HG02970 (cell line): Measurements from ENCODE around the gene TEX264.

Experiments
- ATAC-seq: cut with Tn5 transposase; IDR thresholded peaks from one replicate; pipeline ENCODE4 v1.9.1; 2021; ENCODE audit warnings: mild to moderate bottlenecking, moderate library complexity, moderate number of reproducible peaks; ENCODE audit not compliant: unreplicated experiment, low FRiP score

TEX264 gene

DNA sequence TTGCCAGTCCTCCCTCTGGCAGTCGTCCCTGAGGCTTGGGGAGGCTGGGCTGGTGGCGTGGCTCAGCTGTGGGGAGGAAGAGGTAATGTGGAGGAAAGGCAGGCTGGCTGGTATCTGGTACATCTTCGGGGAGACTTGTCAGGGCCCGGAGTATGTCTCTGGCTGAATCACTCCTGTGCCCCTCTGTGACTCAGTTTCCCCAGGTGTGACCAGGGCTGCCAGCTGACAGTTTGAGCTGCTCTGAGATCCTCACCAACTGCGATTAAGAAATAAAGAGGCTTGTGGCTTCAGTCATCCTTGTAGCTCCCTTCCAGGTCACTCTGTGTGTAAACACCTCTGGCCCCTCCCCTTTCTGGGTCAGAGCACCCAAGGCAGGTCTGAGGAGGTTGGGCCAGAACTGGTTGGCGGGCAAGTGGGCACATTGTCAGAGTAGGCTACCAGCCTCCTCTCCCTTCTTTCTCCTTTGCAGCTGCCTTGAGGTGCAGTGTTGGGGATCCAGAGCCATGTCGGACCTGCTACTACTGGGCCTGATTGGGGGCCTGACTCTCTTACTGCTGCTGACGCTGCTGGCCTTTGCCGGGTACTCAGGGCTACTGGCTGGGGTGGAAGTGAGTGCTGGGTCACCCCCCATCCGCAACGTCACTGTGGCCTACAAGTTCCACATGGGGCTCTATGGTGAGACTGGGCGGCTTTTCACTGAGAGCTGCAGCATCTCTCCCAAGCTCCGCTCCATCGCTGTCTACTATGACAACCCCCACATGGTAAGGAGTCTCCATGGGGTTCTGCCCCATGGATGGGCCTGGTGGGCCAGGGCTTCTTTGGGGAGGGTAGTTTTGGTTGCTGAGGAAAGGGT, 3.0 kb downstream of the TEX264 start:
- no peak for ATAC-seq

DNA sequence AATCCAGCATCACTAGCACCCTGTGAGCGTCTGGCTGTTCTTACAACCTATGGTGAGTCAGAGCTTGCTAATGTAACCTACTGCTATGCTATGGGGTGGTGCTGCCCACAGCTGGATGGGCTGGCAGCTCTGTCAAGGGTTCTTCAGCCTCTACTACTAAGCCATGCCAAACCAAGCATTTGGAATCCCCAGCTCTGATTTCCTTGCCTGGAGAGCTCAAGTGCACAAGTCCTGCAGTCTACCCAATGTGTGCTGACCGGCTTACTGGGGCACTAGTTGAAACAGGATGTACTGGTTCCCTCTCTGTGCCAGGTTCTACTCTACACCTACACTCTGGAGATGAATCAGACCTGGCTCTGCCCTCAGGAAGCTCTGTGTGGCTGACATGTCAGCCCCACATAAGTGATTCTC, 4.2 kb downstream of the TEX264 start:
- no peak for ATAC-seq

DNA sequence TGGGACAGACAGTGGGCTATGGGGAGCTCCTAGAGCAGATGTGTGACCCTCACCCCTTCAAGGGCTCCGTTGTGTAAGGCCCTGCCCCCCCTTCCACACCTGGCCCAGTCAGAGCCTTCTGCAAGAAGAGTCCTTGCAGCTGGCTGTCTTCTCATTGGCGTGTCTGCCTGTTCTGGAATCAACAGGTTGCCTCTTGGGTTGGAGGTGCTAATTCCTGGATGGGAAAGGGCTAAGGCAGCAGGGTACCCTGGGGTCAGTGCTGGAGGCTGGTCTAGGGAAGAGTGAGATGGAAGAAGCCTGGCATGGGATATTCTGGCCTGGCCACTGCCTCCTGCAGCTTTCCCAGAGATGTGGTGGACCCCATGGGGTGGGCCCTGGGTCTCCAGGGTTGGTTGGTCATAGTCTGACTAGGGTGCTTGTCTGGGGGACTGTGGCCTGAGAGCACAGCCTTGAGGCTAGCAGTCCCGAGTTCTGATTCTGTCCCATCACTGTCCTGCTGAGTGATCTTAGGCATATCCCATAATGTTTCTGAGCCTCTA, 5.1 kb downstream of the TEX264 start:
- no peak for ATAC-seq

DNA sequence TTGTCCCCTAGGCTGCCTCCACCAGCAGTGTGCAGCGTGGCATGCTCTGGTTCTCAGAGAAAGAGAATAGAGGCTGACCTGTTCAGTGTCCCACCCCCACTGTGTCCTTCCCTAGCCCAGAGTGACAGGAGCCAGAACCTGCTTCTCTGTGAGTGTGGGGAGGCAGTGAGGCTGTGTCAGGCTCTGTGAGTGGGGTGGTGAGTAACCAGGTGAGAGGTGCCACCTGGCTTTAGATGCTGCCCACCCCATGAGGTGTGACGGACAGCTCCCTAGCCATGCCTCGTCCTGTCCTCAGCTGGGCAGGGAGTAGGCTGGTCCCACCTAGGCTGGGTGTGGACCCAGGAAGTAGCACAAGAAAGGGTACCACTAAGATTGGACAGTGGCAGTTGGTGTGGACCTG, 6.3 kb downstream of the TEX264 start:
- no peak for ATAC-seq

DNA sequence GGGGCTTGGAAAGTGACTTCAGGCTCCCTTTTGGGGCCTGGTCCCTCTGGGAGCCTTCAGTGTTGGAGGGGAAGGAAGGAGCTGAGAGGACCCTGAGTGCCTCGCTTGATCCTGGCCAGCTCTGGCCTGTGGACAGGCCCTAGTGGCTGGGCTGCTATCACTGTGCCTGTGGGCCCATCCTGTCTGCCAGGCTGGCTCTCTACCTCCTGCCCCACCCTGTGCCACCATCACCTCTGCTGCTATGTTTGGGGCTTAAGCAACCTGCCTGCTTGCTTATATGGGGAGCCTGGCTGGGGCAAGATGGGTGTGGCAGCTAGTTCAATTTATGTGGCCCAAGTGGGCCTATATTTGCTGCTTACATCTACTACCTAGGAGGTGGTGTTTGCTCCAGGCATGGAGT, 7.1 kb downstream of the TEX264 start:
- no peak for ATAC-seq

DNA sequence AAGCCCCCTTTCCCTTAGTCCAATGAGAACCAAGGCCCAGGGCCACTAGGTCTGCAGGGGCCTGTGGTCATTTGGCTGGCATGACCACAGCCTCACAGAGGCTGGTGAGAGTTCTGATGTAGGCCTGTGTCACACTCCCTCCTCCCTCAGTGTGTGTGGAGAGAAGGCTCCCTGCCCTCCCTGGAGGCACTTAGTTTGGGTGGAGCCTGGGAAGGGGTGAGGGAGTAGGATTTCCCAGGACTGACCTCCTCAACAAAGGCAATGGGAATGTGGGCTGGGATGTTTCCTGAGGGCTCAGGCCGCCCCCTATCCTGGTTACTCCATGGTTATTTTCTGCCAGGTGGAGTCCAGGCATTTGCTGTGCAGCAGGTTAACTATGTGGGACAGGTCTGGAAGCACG, 7.6 kb downstream of the TEX264 start:
- no peak for ATAC-seq

DNA sequence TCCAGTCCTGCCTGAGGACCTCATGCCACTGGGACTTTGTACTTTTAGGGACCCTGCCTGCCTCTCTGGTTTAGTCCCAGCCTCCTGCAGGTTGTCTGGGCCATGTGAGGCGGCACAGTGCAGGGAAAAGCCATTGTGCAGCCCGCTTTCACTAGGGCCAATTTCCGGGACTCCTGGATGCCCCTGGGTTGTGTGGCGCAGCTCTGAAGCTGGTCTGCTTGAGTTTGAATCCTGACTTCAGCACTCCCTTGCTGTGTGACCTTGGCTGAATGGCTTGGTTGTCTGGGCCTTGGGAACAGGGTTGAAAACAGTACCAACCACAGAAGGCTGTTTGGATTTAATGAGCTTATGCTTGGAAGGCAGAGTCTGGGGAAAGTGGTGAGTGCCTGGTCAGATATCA, 8.3 kb downstream of the TEX264 start:
- no peak for ATAC-seq

DNA sequence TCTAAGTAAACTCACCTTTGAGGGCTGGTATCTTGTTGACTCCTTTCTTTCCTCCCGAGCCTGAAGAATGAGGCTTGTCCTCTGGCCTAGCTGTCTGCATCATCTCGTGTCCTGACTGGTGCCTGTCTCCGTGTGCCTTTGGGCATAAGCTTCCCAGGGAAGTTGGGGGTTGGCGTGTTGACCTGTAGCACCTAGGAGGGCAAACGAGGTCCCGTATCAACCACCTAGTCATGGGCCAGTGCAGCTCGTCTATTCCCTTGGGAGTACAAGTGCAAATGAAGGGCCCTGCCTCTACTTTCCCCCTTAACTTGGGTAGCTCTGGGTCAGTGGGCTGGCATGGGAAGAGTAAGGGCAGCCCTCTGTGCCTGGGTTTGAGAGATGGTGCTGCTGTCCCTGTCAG, 8.7 kb downstream of the TEX264 start:
- no peak for ATAC-seq

DNA sequence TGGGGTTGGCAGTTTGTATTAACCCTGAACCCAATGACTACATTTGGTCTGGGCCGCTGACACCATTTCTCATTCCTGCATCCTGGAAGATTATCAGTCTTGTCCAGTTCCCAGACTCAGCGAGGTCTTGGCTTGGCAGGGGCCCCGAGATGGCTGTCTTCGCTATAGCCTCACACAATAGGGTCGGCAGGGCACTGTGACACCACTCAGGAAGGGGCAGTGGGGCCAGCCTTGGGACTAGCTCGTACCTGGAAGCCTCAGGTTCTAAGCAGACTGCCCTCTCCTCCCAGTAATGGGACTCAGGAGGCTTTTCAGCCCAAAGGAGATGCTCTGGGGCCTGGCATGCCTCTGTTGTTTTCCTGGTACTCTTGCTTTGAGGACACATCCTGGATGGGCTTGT, 9.1 kb downstream of the TEX264 start:
- no peak for ATAC-seq

DNA sequence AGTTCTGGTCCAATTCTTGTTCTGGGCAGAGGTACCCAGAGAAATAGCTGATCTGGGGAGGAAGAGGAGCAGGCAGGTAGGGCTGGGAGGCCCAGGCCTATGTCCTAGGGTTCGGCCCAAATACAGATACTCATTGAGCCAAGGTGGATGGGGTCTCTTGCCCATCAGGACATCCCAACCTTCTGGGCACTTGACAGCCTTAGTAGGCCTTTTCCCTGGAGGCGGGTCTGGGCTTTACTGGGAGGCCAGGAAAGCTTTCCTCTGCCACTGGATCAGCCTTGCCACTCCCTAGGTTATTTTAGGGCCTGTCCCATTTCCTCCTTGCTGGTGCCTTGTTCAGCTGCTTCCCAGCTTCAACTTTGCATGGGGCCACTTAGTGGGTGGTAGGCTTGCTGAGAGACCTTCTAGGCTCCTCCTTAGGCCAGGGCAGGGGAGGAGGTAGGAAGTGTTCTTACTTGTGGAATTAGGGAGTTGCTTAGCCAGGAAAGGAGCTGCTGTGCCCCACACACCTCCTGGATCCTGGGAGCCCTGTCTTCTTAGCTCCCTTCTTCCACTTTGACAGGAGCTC, 9.7 kb downstream of the TEX264 start:
- no peak for ATAC-seq

DNA sequence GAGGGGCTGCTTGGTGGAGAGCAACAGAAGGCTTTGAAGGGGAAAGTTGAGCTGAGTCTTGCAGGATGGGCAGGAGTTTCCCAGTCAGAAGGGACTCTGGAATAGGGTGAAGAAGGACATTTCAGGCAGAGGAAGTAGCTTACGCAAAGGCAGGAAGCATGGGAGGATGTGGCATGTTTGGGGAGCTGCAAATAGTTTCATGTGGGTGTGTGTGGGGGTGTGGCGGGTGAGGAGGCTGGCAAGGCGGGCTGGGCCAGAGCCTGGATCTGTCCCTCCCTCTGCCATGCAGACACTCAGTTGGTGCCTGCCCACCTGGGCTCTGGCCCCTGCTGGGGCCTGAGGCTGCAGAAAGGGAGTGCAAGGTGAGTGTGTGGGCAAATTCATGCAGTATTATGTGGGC, 10.4 kb downstream of the TEX264 start:
- ATAC-seq, result no peak

DNA sequence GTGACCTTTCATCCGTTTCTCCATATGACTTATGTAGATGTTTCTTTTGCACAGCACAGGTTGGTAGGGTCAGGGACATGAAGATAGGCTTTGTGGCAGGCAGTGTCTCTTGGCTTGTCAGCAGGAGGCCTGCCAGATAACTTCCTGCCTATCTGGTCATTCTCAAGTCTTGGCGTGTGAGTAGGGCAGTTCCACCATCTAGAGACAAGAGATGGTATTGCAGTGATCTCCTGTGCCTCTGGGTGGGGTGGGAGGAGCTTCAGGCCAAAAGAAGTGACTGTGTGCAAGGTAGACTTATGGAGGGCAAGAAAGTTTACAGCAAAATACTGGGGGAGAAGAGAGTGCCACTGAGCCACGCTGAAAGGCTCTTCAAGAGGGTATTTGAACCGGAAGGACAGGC, 11.0 kb downstream of the TEX264 start:
- ATAC-seq, result peak; percentile 58

DNA sequence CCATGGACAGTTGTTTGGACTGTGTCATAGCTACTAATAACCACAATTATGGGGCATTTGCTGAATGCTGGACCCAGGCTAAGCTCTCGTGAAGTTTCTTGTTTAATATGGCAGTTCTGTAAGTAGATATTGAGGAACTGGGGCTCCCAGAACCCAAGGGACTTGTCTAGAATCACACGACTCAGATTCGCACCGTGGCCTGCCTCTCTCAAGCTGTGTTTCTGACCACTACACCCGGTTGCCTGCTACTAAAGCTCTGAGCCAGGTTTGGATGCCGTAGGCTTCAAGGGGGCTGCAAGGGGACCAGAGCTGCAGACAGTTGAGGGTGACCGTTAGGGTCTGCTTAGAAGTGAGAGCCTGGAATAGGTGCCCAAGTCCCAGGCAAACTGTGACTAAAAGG, 11.5 kb downstream of the TEX264 start:
- no peak for ATAC-seq

DNA sequence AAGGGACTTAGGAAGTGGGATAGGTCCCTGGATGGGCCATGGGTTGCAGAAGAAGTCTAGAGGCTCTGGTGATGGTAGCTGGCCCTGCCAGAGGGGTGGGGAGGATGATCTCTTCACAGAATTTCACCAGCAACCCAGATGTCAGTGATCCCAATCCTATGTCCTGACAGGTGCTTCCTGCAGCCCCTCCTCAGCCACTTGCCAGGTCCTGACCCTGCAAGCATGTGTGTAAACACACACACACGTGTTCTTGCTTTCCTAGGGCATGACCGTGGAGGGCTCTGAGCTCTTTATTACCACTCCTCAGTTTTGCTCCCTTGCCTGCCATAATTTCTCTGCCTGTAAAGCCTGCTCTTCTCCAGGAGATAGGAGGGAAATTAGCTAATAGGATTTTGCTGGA, 12.5 kb downstream of the TEX264 start:
- ATAC-seq, result no peak

DNA sequence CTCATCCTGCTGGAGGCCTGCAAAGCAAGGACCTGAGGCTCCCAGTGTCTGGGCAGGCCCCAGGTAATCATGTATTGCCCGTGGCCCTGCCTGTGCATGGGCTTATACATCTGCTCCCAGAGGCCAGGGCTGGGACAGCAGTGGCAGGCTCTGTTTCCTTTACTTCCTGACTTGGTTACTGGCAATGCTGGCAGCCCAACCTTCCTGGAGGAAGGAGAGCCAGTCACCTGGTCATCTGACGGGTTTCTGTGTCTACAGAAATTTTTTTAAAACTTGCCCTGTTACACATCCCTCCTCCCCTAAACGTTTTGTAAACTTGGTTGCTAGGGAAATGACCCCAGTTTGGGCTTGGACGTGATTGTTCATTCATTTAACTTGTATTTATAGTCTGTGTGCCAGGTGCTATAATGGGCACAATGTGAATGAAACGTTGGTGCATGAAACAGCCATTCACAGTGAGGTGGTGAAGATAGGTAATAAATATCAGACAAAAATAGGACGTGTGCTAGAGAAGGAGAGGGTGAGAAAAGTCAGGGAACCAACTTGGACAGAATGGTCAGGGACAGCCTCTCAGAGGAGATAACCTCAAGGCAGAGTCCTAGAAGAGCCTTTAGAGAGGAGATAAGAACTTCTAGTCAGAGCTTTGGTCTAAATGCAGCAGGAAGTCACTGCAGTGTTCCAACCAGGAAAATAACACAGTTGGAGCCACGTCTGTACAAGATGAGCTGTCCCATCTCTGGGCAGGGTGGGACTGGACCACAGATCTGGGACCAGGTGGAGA, 14.1 kb downstream of the TEX264 start:
- ATAC-seq, result no peak

DNA sequence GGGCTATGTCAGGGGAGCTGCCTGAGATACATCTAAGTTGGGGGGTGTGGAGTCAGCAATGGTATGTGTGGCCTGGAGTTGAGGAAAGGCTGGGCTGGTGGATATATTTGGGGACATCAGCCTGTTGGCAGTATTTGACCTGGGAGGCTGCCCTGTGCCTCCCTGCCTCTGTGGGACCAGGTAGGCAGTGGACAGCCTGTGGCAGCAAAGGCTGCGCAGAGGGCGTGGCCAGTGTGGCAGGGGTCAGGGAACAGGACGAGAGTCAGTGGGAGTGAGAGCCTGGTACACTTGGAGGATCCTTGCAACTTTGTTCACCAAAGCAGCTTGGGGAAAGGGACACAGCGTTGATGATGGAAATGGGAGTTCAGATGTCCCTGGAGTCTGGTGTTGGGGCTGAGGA, 15.0 kb downstream of the TEX264 start:
- no peak for ATAC-seq

DNA sequence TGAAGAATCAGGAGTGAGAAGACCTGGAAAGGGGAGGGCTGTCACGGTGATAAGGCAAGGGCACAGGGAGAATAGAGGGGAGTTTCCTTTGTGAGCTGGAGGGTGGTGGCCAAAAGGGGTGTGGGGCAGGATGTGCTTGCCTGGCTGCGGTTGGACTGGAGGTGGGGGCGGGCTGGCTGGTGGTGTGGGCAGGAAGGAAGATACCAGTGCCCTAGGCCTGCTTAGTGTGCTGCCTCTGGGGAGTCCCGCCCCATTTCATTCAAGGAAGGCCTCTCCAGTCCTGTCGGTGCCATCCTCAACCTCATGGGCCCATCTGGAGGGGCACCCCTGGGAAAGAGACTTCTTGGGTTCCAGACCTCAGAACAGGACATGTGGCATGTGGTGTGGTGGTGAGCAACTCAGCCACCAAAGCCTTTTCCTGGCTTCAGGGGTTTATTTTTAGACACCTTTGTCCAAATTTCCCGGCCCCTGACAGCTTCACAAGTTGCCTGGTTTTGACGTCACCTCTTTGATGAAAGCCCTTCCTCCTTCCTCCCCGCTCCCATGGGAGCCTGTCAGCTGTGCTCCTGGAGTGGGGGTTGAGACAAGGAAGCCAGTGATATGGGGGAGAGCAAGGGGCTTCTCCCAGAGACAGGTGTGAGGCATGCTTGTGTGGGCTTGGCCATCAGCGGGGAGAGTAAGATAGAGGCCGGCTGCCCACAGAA, 15.6 kb downstream of the TEX264 start:
- ATAC-seq, result no peak

DNA sequence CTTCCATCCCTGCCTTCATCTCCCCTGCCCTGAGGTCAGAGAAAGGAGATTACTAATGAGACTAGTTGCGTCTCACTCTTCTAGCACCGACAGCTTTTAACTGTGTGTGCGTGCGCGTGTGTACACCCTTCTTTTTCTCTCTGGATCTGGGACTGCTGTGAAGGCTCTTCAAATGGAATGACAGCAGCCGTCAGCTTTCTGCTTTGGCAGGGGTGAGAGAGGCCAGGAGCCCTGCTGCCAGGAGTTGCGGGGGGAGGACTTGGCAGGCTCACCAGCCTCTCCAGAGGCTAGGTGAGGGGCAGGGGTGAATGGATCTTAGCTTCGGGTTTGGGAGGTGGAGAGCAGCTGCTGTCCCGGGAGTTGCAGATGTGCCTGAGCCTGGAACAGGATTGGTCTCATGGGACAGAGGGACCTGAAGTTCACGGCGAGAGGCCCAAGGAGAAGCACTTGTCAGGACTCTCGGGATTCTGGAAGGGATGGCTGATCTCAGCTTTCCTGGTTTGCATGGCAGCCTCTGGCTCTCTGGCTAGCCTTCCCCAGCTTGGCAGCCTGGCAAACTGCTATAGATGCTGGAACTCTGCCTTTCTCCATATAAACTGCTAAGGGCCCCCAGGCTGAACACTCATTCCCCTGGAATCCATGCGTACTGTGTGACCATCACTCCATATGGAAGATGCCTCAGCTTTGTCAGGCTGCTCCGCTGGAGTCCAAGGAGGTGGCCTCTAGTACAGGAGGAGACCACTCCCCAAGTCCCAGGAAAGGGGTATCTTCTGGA, 16.6 kb downstream of the TEX264 start:
- no peak for ATAC-seq

DNA sequence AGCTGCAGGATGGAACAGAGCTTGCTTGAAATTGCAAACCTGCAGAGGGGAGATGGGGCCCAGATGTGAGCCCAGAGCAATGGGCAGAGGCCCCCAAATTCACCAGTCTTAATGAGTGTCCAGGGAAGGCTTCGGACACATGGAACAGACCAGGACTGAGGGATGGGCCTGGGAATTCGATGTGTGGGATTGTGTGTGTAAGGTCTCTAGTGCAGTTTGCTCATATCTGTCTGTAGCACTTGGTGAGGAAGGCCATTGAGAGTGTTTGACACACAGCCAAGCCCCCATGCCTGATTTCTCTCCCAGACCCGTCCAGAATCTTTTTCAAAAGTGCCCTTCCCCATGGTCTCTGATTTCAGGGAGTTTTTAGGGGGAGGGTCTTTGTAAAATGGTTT, 17.2 kb downstream of the TEX264 start:
- no peak for ATAC-seq

DNA sequence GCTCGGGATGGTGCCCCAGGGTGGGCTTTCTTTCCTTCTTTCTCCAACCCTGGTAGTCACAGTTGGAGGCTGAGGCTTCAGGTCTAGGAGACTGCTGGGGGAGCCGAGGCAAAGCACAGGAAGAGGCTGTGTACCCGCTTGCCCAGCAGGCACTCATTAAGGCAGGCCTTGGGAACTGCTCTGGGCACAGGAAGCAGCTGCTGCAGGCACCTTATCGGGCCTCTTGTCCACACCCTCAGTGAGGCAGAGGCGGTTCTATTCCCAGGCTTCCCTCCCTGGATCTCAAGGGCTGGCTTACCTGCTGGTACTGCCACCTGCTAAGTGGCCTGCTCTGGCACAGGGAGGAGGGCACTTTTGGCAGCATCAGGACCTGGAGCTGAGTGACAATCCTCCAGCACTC, 20.0 kb downstream of the TEX264 start:
- ATAC-seq, result no peak
